ENCODE measurements around the gene ZNF646.

ZNF646 gene

DNA sequence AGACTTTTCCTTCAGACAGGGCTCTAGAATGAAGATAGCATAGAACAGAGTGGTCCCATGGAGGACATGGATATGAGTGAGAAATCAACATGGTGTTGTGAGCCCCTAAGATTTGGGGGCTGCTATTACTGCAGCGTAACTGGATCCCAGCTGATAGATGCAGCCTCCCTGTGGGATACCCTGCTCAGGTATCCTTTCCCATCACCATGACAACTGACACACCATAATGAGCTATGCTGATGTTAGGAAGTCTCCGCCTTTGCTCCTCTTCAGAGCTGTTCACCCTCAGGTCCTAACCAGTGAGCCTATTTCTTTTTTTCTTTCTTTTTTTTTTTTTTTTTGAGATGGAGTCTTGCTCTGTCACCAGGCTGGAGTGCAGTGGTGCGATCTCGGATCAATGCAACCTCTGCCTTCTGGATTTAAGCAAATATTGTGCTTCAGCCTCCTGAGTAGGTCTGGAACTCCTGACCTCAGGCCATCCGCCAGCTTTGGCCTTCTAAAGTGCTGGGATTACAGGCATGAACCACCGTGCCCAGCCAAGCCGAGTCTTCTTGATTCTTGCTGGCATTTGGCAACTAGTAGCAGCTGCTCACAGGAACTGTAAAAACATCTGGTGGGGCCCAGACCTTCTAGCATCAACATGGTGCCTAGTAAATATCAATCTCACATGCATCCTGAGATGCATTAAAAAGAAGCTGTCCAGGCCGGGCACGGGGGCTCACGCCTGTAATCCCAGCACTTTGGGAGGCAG lies 23.8 kb upstream of the ZNF646 start:
- TF ChIP-seq, protein P1, sequence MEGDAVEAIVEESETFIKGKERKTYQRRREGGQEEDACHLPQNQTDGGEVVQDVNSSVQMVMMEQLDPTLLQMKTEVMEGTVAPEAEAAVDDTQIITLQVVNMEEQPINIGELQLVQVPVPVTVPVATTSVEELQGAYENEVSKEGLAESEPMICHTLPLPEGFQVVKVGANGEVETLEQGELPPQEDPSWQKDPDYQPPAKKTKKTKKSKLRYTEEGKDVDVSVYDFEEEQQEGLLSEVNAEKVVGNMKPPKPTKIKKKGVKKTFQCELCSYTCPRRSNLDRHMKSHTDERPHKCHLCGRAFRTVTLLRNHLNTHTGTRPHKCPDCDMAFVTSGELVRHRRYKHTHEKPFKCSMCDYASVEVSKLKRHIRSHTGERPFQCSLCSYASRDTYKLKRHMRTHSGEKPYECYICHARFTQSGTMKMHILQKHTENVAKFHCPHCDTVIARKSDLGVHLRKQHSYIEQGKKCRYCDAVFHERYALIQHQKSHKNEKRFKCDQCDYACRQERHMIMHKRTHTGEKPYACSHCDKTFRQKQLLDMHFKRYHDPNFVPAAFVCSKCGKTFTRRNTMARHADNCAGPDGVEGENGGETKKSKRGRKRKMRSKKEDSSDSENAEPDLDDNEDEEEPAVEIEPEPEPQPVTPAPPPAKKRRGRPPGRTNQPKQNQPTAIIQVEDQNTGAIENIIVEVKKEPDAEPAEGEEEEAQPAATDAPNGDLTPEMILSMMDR (conservative IDR thresholded peaks at IDR 0.05; ENCODE audit: control insufficient read depth, insufficient read depth, low read depth, low read length), result no peak
- no peak overlapping the region for H3K4me3 ChIP-seq (ENCODE audit: control insufficient read depth, low read depth, low read length)
- no peak for DNase-seq (ENCODE audit: low read depth)

DNA sequence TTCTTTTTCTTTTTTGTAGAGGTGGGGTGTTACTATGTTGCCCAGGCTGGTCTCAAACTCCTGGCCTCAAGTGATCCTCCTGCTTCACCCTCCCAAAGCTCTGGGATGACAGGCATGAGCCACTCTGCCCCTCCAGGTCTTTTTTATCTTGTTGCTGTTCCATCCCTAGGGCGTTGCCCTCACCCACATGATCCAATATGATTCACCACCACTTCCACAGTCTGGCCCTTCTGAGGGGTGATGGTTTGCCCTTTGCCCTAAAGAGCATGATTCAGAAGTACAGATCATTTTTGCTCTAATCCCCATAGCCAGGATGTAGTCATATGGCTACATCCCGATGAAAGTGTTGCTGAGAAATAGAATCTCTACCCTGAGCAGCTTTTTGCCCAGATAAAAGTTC lies 22.1 kb upstream of the ZNF646 start:
- peak; percentile 99 for DNase-seq (ENCODE audit: low read depth)
- no peak overlapping the region for H3K4me3 ChIP-seq (ENCODE audit: control insufficient read depth, low read depth, low read length)
- TF ChIP-seq, protein P1 (conservative IDR thresholded peaks at IDR 0.05; ENCODE audit: control insufficient read depth, insufficient read depth, low read depth, low read length), result no peak

DNA sequence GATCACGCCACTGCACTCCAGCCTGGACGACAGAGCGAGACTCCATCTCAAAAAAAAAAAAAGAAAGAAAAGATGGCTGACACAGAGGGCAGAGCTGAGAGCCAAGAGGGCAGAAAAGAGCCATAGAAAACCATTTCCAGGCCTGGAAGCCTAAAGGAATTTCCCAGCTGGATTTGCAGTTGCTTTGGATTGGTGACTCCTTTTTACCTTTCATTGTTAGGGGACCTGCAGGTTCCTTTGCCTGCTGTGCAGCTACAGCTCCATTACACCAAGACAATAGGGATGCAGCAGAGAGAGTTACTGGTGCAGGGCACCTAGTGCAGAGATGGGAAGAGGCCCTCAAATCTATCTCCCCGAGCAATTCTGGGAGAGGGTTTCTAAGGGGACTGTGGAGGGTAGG lies 18.6 kb upstream of the ZNF646 start:
- no peak overlapping the region for H3K4me3 ChIP-seq (ENCODE audit: control insufficient read depth, low read depth, low read length)
- DNase-seq (ENCODE audit: low read depth), result no peak
- TF ChIP-seq, protein P1 (conservative IDR thresholded peaks at IDR 0.05; ENCODE audit: control insufficient read depth, insufficient read depth, low read depth, low read length), result no peak

DNA sequence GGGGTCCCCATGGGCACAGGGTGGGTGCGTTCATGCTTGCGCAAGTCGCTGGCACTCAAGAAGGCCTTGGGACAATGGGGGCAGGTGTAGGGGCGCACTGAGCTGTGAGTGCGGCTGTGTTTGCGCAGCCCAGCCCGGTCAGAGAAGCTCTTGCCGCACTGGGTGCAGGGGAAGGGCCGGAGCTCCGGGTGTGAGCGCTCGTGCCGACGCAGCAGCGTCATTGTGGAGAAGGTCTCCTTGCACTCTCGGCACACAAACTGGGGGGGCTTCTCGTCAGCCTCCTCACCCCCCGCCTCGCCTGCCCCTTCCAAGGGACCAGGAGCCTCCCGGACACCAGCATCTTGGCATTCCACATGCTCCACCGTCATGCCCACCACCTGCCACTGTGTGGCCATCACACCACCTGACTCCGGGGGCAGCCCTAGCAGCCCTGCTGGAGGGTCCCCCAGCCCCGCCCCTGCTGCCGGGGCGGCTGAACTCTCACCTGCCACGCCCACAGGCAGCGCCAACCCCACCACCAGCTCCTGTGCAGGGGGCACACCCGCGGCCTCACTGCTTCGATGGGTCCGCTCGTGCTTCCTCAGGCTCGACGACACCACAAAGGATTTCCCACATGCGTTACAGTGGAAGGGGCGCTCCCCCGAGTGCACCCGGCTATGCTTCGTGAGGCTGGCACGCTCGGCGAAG lies 13.0 kb upstream of the ZNF646 start:
- no peak for DNase-seq (ENCODE audit: low read depth)
- no peak overlapping the region for H3K4me3 ChIP-seq (ENCODE audit: control insufficient read depth, low read depth, low read length)
- TF ChIP-seq, protein P1 (conservative IDR thresholded peaks at IDR 0.05; ENCODE audit: control insufficient read depth, insufficient read depth, low read depth, low read length), result no peak

DNA sequence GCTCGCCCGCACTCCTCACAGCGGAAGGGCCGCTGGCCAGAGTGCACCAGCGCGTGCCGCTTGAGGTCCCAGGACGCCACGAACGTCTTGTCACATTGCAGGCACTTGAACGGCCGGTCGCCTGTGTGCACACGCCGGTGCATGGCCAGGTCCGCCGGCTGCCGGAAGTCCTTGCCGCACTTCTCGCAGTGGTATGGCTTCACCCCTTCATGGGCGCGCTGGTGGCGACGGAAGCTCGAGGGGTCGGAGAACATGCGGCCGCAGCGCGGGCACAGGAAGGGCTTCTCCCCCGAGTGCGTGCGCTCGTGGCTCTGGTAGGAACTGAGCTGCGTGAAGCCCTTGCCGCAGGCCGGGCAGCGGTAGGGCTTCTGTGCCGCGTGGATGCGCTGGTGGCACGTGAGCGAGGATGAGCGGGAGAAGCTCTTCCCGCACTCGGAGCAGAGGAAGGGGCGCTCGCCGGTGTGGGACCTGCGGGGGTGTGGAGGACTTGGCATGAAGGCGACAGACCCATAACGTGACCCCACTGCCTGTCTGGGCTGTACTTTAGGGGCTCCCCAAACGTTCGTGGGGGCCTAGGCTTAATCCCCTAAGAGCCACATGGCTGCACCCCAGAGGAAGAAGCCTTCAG lies 12.3 kb upstream of the ZNF646 start:
- H3K4me3 ChIP-seq (ENCODE audit: control insufficient read depth, low read depth, low read length), result no peak overlapping the region
- no peak for DNase-seq (ENCODE audit: low read depth)
- TF ChIP-seq, protein P1 (conservative IDR thresholded peaks at IDR 0.05; ENCODE audit: control insufficient read depth, insufficient read depth, low read depth, low read length), result no peak

DNA sequence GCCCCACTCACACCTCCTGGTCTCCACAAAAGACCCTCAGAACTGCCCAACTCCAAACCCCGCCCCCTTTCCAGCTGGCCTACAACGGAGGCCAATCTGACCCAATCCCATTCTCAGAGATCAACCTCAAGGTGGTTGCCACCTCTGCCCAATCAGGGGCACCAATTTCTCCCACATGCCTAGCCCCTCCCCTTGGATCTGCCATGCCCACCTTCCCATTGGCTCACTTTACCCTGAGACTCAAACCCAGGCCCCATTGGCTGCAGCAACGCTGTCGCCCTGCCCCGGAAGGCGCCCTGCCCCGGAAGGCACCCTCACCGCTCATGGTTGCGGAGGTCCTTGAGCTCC lies 10.8 kb upstream of the ZNF646 start:
- TF ChIP-seq, protein P1 (conservative IDR thresholded peaks at IDR 0.05; ENCODE audit: control insufficient read depth, insufficient read depth, low read depth, low read length), result no peak
- no peak overlapping the region for H3K4me3 ChIP-seq (ENCODE audit: control insufficient read depth, low read depth, low read length)
- DNase-seq (ENCODE audit: low read depth), result no peak
